Kidney (tissue), 14 donors: Measurements from ENCODE around the gene HPS6. TPM values are rescaled to one million over a fixed set of nuclear protein-coding genes. Genes with fewer than 3 reads are reported as not detected.

Experiments used
- DNase-seq, 5 donors: peaks; one replicate each; pipeline ENCODE4 v3.0.0-alpha.2; 2013 to 2020
- FAIRE-seq: peaks from 2 replicates; lab custom pipeline; 2012; peaks lifted over from hg19 to GRCh38; lab: Jason Lieb, UNC
- H3K27ac ChIP-seq, 2 donors: one replicate each; pipeline ENCODE4 v1.7.0; 2013; ENCODE audit warnings: low read depth in 2 of 2, low read length in 2 of 2, inconsistent platforms in 1 of 2
- H3K27me3 ChIP-seq: one replicate; pipeline ENCODE4 v1.7.1; 2013; ENCODE audit warnings: low read length, inconsistent platforms; ENCODE audit not compliant: control insufficient read depth, insufficient read depth
- H3K36me3 ChIP-seq, 3 donors: one replicate each; pipeline versions ENCODE4 v1.7.0 to v1.7.1; 2013; ENCODE audit warnings: low read length in 3 of 3, control low read depth in 1 of 3, inconsistent platforms in 1 of 3; ENCODE audit not compliant: insufficient read depth in 3 of 3, control insufficient read depth in 2 of 3
- H3K4me1 ChIP-seq, 3 donors: one replicate each; pipeline versions ENCODE4 v1.7.0 to v1.7.1; 2013; ENCODE audit warnings: low read length in 3 of 3, inconsistent platforms in 1 of 3, low read depth in 1 of 3; ENCODE audit not compliant: control insufficient read depth in 2 of 3, insufficient read depth in 2 of 3
- H3K4me3 ChIP-seq, 3 donors: one replicate each; pipeline versions ENCODE4 v1.7.0 to v1.8.1; 2013; ENCODE audit warnings: low read length in 3 of 3, control low read depth in 1 of 3, inconsistent platforms in 1 of 3
- H3K9ac ChIP-seq, 3 donors: one replicate each; pipeline versions ENCODE4 v1.7.0 to v1.7.1; 2013; ENCODE audit warnings: low read length in 3 of 3, control low read depth in 1 of 3, inconsistent platforms in 1 of 3
- H3K9me3 ChIP-seq, 3 donors: one replicate each; pipeline versions ENCODE4 v1.7.0 to v1.7.1; 2013; ENCODE audit warnings: low read length in 3 of 3, control low read depth in 1 of 3, inconsistent platforms in 1 of 3; ENCODE audit not compliant: control insufficient read depth in 2 of 3, insufficient read depth in 1 of 3
- intact Hi-C: fragments of 100-400 bp; cut with DNase I; formaldehyde crosslinking; loops from one replicate; pipeline ENCODE4 v1.11.1; 2022
- polyA plus RNA-seq: library from polyadenylated mRNA; stranded (reverse); fragments of 350-450 nt; fragmentation: Illumina TruSeq; extraction: RNeasy Lipid Tissue Mini Kit (QIAGEN cat#74804); gene quantifications from one replicate; pipeline ENCODE4 v1.2.3, GENCODE V29; 2014; ENCODE audit warnings: low read depth, low replicate concordance; ENCODE audit not compliant: insufficient read depth
- total RNA-seq: library from RNA; stranded (reverse); fragmentation: NEBNext Ultra II Directional; extraction: Animal tissue kit (Norgen Biotek cat#: 25700); gene quantifications from one replicate; pipeline ENCODE4 v1.2.1, GENCODE V29; 2021
- TF ChIP-seq, protein P1 (sequence below): IDR thresholded peaks from 3 replicates; pipeline ENCODE4 v1.5.1; 2012; ENCODE audit warnings: mild to moderate bottlenecking, moderate library complexity, borderline replicate concordance; ENCODE audit not compliant: insufficient read depth; ENCODE audit errors: extremely low read depth
- donor health status: control.
- donor health status: control.
- donor health status: control.
- donor health status: control.
- donor health status: control.
- donor health status: DM: yes; HTN: yes; CAD: no.
- donor health status: Normal renal cell carcinoma (clear cell type).

Gene HPS6
- total and polyA plus RNA-seq, 2 donors from 2014 or later, result 11.9 to 20.0 TPM

DNA sequence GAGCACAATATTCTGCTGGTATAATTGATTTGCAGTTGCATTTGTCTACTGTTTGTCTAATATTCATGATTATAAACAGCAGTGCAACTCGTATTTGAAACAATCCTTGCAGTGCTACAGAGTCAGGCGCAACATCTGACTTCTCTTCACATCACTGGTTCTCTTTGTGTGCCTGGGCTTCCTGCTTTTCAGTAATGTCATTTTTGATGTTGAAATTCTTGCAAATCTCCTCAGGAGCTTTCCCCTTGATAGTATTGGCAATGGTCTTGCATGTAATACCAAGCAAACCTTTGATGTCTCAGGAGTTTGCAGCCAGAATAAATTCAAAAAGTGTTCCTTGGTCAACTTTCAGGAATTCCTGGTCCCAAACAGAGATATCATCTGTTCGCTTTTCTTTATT, 20.2 kb downstream of the HPS6 start:
- Histone ChIP-seq H3K4me1 (no peaks in the 10 kb centered on the region), H3K4me3 (no peak overlapping the region), H3K36me3 (no peaks in the 10 kb centered on the region), H3K9me3 (no peaks in the 10 kb centered on the region), H3K27ac (no peak overlapping the region), H3K27me3 (no peaks in the 10 kb centered on the region), H3K9ac (no peak overlapping the region)
- peak in 1 of 5 donors; percentile 6 for DNase-seq
- intact Hi-C loops, result no loop called here
- FAIRE-seq, result no peak
- TF ChIP-seq, protein P1, sequence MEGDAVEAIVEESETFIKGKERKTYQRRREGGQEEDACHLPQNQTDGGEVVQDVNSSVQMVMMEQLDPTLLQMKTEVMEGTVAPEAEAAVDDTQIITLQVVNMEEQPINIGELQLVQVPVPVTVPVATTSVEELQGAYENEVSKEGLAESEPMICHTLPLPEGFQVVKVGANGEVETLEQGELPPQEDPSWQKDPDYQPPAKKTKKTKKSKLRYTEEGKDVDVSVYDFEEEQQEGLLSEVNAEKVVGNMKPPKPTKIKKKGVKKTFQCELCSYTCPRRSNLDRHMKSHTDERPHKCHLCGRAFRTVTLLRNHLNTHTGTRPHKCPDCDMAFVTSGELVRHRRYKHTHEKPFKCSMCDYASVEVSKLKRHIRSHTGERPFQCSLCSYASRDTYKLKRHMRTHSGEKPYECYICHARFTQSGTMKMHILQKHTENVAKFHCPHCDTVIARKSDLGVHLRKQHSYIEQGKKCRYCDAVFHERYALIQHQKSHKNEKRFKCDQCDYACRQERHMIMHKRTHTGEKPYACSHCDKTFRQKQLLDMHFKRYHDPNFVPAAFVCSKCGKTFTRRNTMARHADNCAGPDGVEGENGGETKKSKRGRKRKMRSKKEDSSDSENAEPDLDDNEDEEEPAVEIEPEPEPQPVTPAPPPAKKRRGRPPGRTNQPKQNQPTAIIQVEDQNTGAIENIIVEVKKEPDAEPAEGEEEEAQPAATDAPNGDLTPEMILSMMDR, result no peak

DNA sequence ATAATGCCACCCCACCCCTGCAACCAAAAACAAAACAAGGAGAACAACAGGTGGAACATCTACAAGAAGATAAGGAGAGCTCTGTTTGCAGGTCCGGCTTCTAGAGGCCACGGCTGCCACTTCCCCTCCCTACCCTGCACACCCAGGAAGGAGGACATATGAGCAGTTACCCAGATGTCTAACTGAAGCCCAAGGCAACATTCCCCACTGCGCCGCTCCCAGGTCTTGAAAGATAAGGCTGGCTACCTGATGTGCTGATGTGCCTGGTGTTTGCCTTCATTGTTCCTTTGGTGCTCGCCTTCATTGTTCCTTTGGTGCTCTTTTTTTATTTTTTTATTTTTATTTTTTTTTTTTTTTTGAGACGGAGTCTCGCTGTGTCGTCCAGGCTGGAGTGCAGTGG, 21.0 kb downstream of the HPS6 start:
- H3K36me3 ChIP-seq, result no peaks in the 10 kb centered on the region
- TF ChIP-seq, protein P1, result no peak
- no peak for FAIRE-seq

DNA sequence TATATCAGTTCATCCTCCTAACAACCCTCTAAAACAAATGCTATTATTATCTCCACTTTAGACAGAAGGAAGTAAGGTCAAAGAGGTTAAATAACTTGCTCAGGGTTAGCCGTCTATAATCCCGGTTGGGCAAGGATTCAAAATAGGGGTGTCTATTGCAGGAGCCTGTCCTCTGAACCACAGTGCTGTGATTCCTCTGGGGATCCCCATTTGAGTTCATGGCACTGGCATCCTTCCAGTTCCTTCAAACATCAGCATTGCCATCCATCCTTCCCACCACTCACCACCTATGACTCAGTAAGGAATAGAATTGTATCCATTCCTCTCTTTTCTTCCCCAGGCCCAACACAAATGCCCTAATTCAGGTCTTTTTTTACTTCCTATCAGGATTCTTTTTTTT, 25.6 kb downstream of the HPS6 start:
- H3K9me3 ChIP-seq, result no peaks in the 10 kb centered on the region
- no peak overlapping the region for H3K27ac ChIP-seq
- no peak overlapping the region for H3K9ac ChIP-seq
- DNase-seq (no peak), FAIRE-seq (no peak)
- H3K4me3 ChIP-seq, result no peak overlapping the region
- no peaks in the 10 kb centered on the region for H3K4me1 ChIP-seq
- H3K36me3 ChIP-seq, result no peaks in the 10 kb centered on the region
- TF ChIP-seq, protein P1, result no peak
- intact Hi-C loops, result no loop called here
- H3K27me3 ChIP-seq, result no peaks in the 10 kb centered on the region

More for the DNA sequence above, 21.0 kb downstream of the HPS6 start:
- no peaks in the 10 kb centered on the region for H3K4me1 ChIP-seq
- no peak overlapping the region for H3K9ac ChIP-seq
- no peaks in the 10 kb centered on the region for H3K9me3 ChIP-seq
- DNase-seq, result no peak
- no peak overlapping the region for H3K27ac ChIP-seq
- no peaks in the 10 kb centered on the region for H3K27me3 ChIP-seq
- H3K4me3 ChIP-seq, result no peak overlapping the region
- intact Hi-C loops, result no loop called here

DNA sequence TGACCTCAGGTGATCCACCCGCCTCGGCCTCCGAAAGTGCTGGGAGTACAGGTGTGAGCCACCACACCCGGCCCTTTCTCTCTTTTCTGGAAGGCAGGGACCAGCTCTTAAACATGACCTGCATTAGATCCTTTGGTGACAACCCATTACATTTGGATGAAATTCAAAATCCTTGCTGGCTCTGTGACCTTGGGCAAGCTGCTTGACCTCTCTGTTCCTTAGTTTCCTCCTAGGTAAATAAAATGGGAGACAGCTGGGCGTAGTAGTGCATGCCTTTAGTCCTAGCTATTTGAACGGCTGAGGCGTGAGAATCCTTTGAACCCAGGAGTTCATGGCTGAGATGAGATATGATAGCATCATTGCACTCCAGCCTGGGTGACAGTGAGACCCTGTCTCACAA, 31.3 kb downstream of the HPS6 start:
- no peak for FAIRE-seq
- Histone ChIP-seq H3K27me3 (no peaks in the 10 kb centered on the region), H3K36me3 (no peaks in the 10 kb centered on the region), H3K9me3 (no peaks in the 10 kb centered on the region), H3K4me1 (no peaks in the 10 kb centered on the region), H3K9ac (no peak overlapping the region), H3K4me3 (no peak overlapping the region), H3K27ac (no peak overlapping the region)
- TF ChIP-seq, protein P1, result no peak
- no peak for DNase-seq
- intact Hi-C loops, result no loop called here
